HG02938 (cell line): Measurements from ENCODE around the gene MYH7B.

Source experiments
- ATAC-seq: cut with Tn5 transposase; IDR thresholded peaks from one replicate; pipeline ENCODE4 v1.9.1; 2021; ENCODE audit warnings: mild to moderate bottlenecking, moderate library complexity; ENCODE audit not compliant: unreplicated experiment

MYH7B gene

GRCh38 chr20:34990231-34990630 is 34.6 kb downstream of the MYH7B start:
- no peak for ATAC-seq

- no peak for ATAC-seq
These were observed 35.1 kb downstream of the MYH7B start for GRCh38 chr20:34990661-34991214.

- ATAC-seq: no peak
These were observed 37.2 kb downstream of the MYH7B start for GRCh38 chr20:34992751-34993417.

- no peak for ATAC-seq
These were observed 38.4 kb downstream of the MYH7B start for GRCh38 chr20:34993941-34994508.

GRCh38 chr20:34994509-34995131 is 39.0 kb downstream of the MYH7B start:
- ATAC-seq: no peak

GRCh38 chr20:34995192-34995591 is 39.5 kb downstream of the MYH7B start:
- no peak for ATAC-seq

GRCh38 chr20:34995696-34996095 is 40.0 kb downstream of the MYH7B start:
- no peak for ATAC-seq

- ATAC-seq: no peak
These were observed 40.8 kb downstream of the MYH7B start for GRCh38 chr20:34996243-34997028.

- ATAC-seq: no peak
These were observed 41.5 kb downstream of the MYH7B start for GRCh38 chr20:34997131-34997561.

- no peak for ATAC-seq
These were observed 42.1 kb downstream of the MYH7B start for GRCh38 chr20:34997774-34998173.

GRCh38 chr20:34998331-34998950 is 42.8 kb downstream of the MYH7B start:
- ATAC-seq: no peak

- no peak for ATAC-seq
These were observed 43.4 kb downstream of the MYH7B start for GRCh38 chr20:34999021-34999451.

- ATAC-seq: no peak
These were observed 44.1 kb downstream of the MYH7B start for GRCh38 chr20:34999782-35000181.

GRCh38 chr20:35000311-35000921 is 44.7 kb downstream of the MYH7B start:
- no peak for ATAC-seq

- ATAC-seq: no peak
These were observed 45.4 kb downstream of the MYH7B start for GRCh38 chr20:35000922-35001595.

GRCh38 chr20:35001596-35002362 is 46.1 kb downstream of the MYH7B start:
- no peak for ATAC-seq

- ATAC-seq: no peak
These were observed 47.0 kb downstream of the MYH7B start for GRCh38 chr20:35002426-35003210.
